HG03354 (cell line): ENCODE measurements around the gene CSNK1A1.

ENCODE experiments used
- ATAC-seq: cut with Tn5 transposase; IDR thresholded peaks from one replicate; pipeline ENCODE4 v1.9.1; 2021; ENCODE audit warnings: mild to moderate bottlenecking; ENCODE audit not compliant: unreplicated experiment, poor library complexity, severe bottlenecking

The CSNK1A1 gene

DNA sequence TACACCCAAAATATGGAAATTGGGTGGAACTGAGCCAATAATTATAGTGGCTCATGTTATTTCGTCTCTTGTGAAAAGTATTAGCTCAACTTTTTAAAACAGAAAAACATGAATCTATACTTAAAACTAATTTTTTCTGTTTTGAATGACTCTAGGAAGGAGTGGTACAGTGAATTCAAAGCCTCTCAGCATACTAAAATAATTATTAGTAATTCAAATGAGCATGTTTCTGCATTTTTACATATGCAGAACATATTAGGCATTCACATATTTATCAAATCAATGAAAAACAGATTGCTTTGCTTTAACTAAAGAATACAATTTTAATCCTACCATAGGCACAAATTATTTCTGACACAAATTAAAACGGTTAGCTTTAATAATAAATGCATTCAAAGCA, 54.3 kb downstream of the CSNK1A1 start:
- no peak for ATAC-seq

DNA sequence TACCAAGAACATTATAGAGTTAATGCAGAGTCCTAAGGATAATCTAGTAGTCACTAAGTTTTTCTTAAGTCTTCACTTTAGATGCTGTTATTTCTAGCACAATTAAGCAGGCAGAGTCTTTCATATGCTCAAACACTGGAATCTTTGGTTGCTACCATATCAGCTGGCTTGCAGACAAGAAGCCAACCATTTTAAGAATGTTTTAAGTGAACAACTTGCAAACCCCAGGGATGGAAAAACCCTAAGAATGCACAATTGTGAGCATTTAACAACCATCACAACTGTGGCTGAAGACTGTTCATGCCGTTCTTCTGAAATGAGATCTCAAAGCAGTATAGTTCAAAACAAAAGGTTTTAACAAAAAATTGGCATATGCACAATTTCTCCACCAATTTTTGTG, 55.1 kb downstream of the CSNK1A1 start:
- no peak for ATAC-seq

DNA sequence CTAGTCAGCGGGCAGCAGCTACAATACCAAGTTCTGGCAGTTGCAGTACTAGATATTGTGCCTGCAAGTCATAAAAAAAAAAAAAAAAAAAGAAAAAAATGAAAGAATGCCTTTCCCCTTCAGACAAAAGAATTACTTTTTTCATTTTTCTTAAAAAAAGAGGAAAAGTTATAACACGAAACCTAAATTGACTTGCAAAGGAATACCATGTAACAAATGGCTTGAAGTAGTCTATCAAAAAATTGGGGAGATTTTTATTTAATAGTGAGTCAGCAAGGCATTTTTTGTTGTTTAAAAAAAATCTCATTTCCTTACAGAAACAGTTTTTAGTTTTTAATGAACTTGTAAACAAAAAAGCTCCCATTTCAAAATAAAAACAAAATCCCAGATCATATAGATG, 55.6 kb downstream of the CSNK1A1 start:
- no peak for ATAC-seq

DNA sequence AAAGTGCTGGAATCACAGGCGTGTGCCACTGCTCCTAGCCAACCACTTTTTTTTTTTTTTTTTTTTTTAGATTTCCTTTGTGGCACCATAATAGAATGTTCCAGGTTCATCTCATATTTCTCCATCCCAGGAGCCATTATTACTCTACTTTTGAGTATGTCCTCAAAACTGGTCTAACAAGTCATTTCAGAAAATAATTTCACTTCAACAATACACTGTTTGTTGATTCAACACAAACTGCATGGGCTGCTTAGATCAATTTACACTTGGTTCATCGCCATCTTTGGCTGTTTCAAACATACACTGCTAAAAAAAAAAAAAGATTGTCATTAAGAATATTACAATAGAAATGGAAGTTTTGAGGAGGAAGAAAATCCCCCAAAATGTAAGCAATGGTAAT, 57.9 kb downstream of the CSNK1A1 start:
- ATAC-seq: no peak

DNA sequence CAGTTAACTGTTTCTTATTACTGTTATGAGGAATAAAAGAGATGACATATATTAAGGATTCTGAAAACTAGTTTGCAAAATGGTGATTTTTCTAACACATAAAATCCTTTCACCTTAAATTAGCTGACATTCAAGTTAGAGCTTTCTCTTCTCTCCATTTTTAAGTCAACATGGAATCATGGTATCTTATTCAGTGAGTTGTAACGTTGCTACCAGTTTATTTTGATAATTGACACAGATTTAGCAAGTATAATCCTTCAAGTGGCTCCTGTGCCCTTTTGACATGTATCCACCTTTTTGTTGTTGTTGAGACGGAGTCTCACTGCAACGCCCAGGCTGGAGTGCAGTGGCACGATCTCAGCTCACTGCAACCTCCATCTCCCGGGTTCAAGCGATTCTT, 58.5 kb downstream of the CSNK1A1 start:
- ATAC-seq: no peak

DNA sequence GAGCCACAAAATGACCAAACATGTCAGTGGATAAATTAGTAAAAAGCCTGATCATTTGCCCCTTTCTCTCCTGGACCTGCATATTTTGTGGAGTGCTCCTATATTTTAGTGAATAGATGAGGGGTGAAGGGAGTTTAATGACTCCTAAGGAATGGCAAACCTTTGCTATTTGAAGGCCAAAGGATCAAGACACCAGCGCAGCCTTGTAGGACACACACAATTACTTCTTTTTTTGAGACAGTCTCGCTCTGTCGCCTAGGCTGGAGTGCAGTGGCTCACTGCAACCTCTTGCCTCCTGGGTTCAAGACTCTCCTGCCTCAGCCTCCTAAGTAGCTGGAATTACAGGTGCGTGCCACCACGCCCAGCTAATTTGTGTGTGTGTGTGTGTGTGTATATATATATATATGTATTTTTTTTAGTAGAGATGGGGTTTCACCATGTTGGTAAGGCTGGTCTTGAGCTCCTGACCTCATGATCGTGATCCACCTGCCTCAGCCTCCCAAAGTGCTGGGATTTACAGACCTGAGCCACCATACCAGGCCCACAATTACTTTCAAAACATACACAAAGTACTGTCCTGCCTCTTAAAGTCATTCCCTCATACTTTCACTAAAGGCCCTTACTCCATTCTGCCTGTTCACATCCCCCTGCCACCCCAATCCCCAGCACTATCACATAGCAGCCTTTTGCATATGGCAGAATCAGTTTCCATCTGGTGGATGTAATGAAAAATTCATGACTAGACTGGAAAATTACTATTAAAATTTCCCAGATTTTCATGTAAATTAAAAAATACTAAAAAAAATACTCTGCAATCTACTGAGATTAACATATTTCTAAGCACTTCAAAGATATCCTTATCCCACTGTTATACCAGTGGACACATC, 60.4 kb downstream of the CSNK1A1 start:
- no peak for ATAC-seq

DNA sequence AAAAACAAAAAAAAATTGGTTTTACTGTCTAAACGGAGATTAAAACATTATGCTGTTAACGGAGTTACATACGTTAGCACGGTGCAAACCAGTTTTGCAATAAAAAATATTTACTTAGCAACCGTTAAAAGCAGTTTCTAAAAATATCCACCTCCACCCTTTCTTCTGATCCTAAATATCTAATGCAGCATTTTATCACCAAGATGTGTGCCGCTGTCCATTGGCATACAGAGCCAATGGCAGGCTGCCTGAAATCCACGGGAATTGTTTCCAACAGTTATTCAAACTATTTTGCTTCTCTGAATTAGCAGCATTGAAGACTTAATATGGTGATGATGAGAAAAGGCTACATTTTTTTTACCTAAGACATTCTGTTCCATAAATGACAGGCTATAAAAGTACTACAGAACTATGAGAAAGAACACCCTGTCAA, 61.6 kb downstream of the CSNK1A1 start:
- no peak for ATAC-seq

DNA sequence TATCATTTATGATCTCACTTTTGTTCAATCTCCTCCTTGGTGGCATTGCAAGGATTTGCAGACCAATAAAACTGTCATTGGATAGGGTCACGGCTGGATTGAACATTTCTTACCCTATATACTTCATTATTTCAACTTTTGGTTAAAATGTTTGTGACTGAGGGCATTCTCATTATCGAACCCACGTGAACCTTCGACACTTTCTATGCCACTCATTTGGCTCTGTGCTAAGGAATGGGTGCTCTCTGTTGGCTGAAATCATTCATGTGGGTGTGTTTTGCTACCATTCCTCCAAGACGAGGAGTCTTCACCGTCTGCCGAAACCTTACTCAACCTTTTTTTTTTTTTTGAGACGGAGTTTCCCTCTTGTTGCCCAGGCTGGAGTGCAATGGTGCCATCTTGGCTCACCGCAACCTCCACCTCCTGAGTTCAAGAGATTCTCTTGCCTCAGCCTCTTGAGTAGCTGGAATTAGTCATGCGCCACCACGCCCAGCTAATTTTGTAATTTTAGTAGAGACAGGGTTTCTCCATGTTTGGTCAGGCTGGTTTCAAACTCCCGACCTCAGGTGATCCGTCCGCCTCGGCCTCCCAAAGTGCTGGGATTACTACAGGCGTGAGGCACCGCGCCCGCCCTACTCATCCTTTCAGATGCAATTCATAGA, 62.5 kb downstream of the CSNK1A1 start:
- ATAC-seq: no peak

DNA sequence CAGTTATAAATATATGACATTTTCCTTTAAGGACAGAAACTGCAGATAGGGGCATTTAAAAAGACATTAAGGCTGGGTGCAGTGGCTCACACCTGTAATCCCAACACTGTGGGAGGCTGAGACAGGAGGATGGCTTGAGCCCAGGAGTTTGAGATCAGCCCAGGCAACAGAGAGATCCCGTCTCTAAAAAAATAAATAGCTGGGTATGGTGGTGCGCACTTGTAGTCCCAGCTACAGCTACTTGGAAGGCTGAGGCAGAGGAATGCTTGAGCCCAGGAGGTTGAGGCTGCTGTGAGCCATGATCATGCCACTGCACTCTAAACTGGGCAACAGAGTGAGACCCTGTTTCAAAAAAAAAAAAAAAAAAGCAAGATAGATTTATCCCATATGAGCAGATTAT, 63.6 kb downstream of the CSNK1A1 start:
- no peak for ATAC-seq

DNA sequence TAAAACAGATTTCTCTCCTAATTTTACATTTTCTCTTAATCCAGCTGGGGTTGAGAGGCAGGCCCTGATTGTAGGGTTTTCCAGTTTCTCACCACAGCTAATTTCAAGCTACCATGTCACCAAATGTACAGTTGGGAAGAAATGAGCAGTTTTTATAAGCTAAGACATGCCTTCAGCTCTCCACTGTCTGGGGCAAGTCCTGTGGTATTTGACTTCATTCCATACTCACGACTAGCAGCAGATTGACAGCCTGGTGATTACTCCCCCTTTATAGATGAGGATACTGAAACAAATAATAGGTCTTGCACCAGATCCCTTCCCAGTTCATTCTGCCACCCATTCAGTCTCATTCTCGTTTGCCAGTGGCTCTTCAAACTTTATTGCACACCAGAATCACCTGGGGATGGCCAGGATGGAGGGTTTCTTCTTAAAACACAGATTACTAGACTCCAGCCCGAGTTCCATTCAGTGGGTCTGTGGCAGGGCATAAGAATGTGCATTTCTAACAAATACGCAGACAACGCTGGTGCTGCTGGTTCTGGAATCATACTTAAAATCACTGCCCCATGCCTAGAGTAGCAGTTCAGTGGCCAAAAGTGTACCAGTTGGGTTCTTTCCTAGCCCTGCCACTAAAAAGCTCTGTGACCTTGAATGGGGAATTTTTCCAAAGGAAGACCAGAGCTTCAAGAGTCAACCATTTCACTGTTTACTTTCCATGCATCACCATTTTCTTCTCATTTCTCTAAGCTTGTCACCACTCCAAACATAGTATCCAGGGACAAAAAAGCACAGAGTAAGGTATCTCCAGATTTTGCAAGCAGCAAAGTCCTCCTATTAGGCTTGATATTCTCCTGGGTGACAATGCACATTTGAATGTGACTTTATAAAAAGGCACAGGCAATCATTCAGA, 64.3 kb downstream of the CSNK1A1 start:
- no peak for ATAC-seq

DNA sequence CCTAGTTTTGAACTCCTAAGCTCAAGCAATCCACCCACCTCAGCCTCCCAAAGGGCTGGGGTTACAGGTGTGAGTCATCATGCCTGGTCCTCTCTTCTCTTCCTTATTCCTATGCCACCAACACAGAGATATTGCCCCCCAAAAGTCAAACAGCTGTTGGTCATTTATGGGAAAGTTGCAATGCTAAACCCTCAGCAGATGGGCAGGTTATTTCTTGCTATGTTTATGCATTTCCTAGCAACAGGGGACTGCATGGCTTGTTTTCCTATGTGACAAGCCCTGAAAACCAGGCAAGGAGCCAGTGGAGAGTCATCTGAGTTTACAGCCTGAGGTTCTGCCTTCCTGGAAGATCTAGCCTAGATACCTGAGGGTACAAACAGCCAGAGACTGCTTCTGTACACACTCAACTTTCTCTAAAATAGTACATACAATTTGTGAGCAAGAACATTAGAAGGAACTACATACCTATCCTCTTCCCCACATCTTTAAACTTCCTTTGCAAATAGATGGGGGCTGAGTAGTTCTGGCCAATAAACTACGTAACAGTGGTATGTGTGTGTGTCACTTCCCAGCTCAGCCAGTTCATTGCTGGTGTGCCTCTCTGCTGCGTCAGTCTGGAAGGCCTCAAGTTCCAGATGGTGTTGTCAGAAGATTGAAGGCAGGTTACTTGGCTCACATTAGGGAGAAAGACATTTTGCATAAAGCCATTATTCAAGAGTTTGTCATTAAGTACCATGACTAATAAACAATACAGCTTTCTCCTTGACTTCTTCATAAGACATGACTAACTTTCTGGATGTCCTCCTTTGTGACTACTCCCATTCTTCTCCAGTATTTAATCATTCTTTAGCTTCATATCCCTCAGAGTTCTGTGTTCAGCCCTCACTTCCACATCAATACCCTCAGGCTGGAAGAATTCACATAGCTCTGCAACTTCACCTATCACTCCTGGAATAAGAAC, 65.3 kb downstream of the CSNK1A1 start:
- ATAC-seq: no peak

DNA sequence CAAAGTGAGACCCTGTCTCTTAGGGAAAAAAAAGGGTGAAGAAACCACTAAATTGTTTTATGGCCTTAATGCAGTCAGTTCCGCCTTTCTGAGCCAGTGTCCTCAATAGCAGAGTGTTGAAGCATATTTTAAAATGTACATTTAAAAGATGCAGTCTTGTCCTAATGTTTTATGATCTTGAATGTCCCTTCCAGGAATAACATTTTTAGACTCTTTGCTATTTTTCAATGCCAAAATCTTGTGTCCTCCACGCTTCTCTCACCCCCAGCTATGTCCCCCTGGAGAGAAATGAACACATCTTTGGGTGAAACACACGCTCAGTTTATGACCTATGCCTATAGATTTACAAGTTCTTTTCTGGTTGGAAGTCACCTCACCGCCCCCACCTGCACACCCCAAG, 69.8 kb downstream of the CSNK1A1 start:
- no peak for ATAC-seq

DNA sequence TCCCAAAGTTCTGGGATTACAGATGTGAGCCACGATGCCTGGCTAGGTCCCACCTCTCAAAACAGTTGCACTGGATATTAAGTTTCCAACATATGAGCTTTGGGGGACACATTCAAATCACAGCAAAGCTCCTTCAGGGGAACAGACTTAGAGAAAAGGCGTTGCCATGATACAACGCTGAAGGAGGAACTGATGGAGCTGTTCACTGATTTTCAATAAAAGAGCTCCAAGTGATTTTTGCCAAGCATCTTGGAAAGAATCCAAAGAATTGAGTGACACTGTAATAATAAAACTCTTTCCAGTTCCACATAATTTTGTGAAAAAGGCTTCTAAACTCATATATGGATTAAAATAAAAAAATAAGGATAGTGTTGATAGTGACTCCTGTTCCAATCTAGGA, 72.5 kb downstream of the CSNK1A1 start:
- no peak for ATAC-seq

DNA sequence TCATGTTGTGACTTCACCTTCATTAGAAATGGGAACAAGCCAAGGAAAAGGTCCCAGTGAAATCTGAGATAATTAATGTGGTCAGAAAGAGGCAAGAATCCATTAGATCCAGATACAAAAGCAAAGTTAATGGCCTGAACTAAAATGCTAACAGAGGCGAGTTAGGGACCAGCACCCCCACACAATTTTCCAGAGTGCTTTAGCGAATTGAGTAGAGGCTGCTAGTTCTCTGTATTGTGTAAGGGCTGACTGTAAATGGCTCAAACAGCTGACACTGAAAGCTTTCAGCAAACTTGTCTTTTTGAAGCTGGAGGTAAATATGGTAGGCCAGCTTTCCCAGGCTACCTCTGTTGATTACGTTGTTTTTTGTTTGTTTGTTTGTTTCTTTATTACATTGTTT, 75.5 kb downstream of the CSNK1A1 start:
- no peak for ATAC-seq

DNA sequence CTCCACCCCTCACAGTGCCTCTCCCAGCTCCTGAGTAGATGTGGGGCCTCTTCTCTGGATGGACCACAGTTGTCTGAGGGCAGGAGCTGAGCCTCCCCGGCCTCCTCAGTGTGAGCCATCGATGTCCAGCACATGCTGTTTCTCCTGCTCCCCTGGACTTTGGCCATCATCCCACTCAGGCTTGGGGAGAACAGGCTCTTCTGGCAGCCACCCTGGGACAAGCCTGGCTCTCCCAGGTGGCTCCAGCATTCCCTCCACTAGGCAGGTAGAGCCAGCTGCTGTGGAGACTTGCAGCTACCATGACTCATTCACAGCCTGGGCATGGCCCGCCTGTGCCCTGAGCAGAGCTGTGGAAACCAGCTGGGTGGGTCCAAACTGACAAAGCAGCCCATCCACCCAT, 77.0 kb downstream of the CSNK1A1 start:
- ATAC-seq: no peak

DNA sequence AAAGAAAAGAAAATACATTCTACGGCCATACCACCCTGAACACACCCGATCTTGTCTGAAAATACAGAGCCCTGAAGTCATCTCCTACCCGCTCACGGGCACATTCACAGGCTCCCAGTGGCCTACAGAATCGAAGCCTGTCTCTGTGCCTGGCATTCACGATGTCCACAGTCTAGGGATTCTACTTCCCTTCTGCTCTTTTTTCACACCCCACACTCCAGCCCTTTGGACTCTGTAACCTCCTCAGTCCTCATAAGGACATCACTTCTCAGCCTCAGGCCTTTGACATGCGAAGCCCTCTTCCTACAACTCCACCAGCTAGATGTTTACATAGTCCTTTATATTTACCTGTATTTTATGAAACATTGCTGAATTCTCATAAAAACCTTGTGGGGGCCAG, 77.8 kb downstream of the CSNK1A1 start:
- ATAC-seq: no peak

DNA sequence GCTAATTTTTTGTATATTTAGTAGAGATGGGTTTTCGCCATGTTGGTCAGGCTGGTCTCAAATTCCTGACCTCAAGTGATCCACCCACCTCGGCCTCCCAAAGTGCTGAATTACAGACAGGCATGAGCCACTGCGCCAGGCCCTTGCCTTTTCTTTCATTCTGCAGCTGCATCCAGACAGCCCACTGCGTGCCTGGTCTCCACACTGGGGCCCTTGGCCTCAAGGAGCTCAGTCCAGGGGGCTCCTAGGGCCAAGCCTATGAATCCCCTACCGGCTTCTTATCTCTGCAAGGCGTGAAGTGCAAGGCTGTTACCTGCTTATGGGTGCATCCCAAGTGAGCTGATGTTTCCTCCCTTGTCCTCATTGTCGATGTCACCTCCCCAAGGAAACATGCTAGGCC, 78.8 kb downstream of the CSNK1A1 start:
- ATAC-seq: no peak

DNA sequence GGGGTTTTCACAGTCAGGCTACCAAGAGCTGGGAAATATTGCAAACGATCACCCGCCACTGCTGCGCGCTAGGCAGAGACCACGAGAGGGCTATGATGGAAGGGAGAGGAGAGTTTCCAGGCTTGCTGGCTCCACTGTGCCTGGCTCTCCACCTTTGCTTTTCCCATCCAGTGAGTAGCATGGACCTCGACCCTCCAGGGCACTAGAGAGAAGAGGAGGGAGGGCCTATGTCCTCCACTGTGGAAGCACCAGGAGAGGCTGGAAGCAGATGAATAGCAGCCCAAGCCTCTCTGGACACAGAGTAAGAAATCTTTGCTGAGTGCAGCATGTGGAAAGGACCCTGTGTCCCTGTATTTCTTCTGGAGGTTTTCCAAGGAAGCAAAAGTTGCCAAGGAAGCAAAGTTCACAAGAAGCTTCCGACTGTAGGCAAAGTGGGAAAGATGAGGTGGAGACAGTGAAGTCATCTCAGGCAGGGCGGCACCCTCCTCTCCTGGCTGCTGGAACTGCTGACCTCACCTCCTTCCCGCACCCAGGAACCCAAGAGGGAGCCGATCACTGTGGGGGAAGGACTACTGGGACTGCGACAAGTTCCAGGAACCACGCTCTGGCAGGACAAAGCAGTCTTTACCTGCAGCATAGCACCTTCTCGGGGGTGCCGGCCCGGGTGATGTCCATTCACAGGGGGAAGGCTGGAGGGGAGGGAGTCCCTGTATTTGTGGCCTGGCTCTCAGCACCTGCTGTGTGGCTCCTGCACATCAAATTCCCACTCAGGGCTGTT, 79.6 kb downstream of the CSNK1A1 start:
- no peak for ATAC-seq

DNA sequence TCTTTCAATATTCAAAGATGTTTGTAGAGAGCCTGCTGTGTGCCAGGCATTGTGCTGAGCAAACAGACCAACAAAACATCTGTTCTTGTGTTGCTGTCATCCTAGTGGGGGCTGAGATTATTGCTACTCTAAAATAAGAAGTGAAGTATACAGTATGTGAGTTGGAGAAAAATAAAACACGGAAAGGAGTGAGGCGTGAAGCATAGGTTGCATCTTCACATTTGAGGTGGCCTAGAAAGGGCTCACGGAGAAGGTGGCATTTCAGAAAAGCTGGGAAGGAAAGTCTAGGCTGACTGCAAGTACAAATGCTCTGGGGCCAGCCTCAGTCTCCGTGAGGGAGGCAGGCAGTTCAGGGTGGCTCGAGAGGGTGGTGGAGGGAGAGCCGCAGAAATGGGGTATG, 80.3 kb downstream of the CSNK1A1 start:
- ATAC-seq: no peak
